A549 (cell line): ENCODE data around the gene LECT2. TPM values are rescaled to one million over a fixed set of nuclear protein-coding genes. Genes with fewer than 3 reads are reported as not detected.

Source experiments
- ATAC-seq, 2 experiments: fragments of 200-7000 bp in 1 of 2; fragments of >200 bp in 1 of 2; cut with Nextera tagmentation in 1 of 2; cut with Tn5 transposase in 1 of 2; 3 replicates each; pipeline versions ENCODE4 v1.8.0 to v1.9.1; 2018 to 2020; ENCODE audit warnings: mild to moderate bottlenecking in 1 of 2, moderate library complexity in 1 of 2
- CTCF ChIA-PET: fragments of 300-600 bp; sonication (Branson Sonifier 250); formaldehyde crosslinking; extraction: SDS; loops from one replicate; lab custom pipeline; 2021; ENCODE audit warnings: antibody characterized with exemption, inconsistent platforms; lab: Yijun Ruan, JAX
- POLR2A ChIA-PET: fragments of 350-600 bp; formaldehyde crosslinking; extraction: SDS; loops from one replicate; lab custom pipeline; 2021; ENCODE audit warnings: antibody characterized with exemption, inconsistent platforms; lab: Yijun Ruan, JAX
- DNase-seq, 2 experiments: peaks; one replicate each; pipeline versions ENCODE4 v3.0.0 to v3.0.0-alpha.2; 2011 to 2016; ENCODE audit warnings: low read depth in 1 of 2, low spot score in 1 of 2
- FAIRE-seq: peaks from 2 replicates; lab custom pipeline; 2011; peaks lifted over from hg19 to GRCh38; lab: Jason Lieb, UNC
- H3K27ac ChIP-seq, 2 experiments: fragments of >200 bp; sonication (Bioruptor Twin); formaldehyde crosslinking; 3 replicates each; pipeline ENCODE4 v1.5.1; 2016 to 2017
- H3K4me1 ChIP-seq: fragments of >200 bp; sonication (Bioruptor Twin); formaldehyde crosslinking; 3 replicates; pipeline ENCODE4 v1.6.1; 2016
- H3K4me2 ChIP-seq: fragments of >200 bp; sonication (Bioruptor Twin); formaldehyde crosslinking; 3 replicates; pipeline ENCODE4 v1.6.1; 2016
- H3K4me3 ChIP-seq: fragments of >200 bp; sonication (Bioruptor Twin); formaldehyde crosslinking; 3 replicates; pipeline ENCODE4 v1.5.1; 2016
- H3K9me3 ChIP-seq: fragments of >200 bp; sonication (Bioruptor Twin); formaldehyde crosslinking; 3 replicates; pipeline ENCODE4 v1.6.1; 2016
- CHD2 ChIP-seq: fragments of 150-350 bp; IDR thresholded peaks from 2 replicates; pipeline ENCODE4 v1.6.1; 2014; ENCODE audit warnings: low read length; ENCODE audit not compliant: partially characterized antibody
- EHMT2 ChIP-seq: fragments of 200-600 bp; sonication (generic); IDR thresholded peaks from 2 replicates; pipeline ENCODE4 v1.6.1; 2016; ENCODE audit warnings: antibody characterized with exemption, low read depth, mild to moderate bottlenecking, moderate library complexity
- ESRRA ChIP-seq: fragments of 150-350 bp; IDR thresholded peaks from 2 replicates; pipeline ENCODE4 v1.6.1; 2014; ENCODE audit warnings: mild to moderate bottlenecking, low read length, borderline replicate concordance
- FOSB ChIP-seq: fragments of 250-450 bp; sonication (Bioruptor Pico); IDR thresholded peaks from 2 replicates; pipeline ENCODE4 v1.5.0; 2020; ENCODE audit warnings: mild to moderate bottlenecking, moderate library complexity
- FOSL2 ChIP-seq, 2 experiments: fragments of 450-650 bp in 1 of 2; fragments of >200 bp in 1 of 2; sonication (Bioruptor Twin) in 1 of 2; formaldehyde crosslinking; IDR thresholded peaks; 2 replicates each; pipeline versions ENCODE4 v1.5.0 to v1.6.1; 2016 to 2020; ENCODE audit warnings: mild to moderate bottlenecking in 1 of 2, moderate library complexity in 1 of 2
- FOXS1 ChIP-seq: fragments of 250-450 bp; sonication (Bioruptor Pico); IDR thresholded peaks from 2 replicates; pipeline ENCODE4 v1.5.0; 2020; ENCODE audit warnings: mild to moderate bottlenecking, moderate library complexity
- GATA3 ChIP-seq: IDR thresholded peaks from 2 replicates; pipeline ENCODE4 v1.6.1; 2012; ENCODE audit warnings: borderline replicate concordance
- HOXA7 ChIP-seq: fragments of 250-450 bp; sonication (Bioruptor Pico); IDR thresholded peaks from 2 replicates; pipeline ENCODE4 v1.5.0; 2020; ENCODE audit warnings: mild to moderate bottlenecking, moderate library complexity
- JUN ChIP-seq, 2 experiments: fragments of >200 bp; sonication (Bioruptor Twin); formaldehyde crosslinking; IDR thresholded peaks; 2 replicates in 1 of 2; 3 replicates in 1 of 2; pipeline ENCODE4 v1.6.1; 2016 to 2017
- KDM1A ChIP-seq: fragments of 200-600 bp; sonication (generic); IDR thresholded peaks from 2 replicates; pipeline ENCODE4 v1.6.1; 2016; ENCODE audit warnings: low read depth, mild to moderate bottlenecking
- MAFK ChIP-seq: fragments of 450-650 bp; IDR thresholded peaks from 2 replicates; pipeline ENCODE4 v1.6.1; 2014; ENCODE audit not compliant: partially characterized antibody
- MAZ ChIP-seq: fragments of 150-350 bp; IDR thresholded peaks from 2 replicates; pipeline ENCODE4 v1.6.1; 2014; ENCODE audit warnings: antibody characterized with exemption, low read depth, low read length, borderline replicate concordance
- NFE2L2 ChIP-seq: fragments of 150-350 bp; conservative IDR thresholded peaks from 2 replicates; pipeline ENCODE4 v1.6.1; 2014; ENCODE audit warnings: low read length
- NPAS2 ChIP-seq: fragments of 250-450 bp; sonication (Bioruptor Pico); IDR thresholded peaks from 2 replicates; pipeline ENCODE4 v1.8.0; 2022; ENCODE audit warnings: mild to moderate bottlenecking, moderate library complexity, borderline replicate concordance
- NR3C1 ChIP-seq: fragments of >200 bp; sonication (Bioruptor Twin); formaldehyde crosslinking; IDR thresholded peaks from 3 replicates; pipeline ENCODE4 v1.6.1; 2017
- PHF8 ChIP-seq: fragments of 200-600 bp; sonication (generic); IDR thresholded peaks from 2 replicates; pipeline ENCODE4 v1.6.1; 2016; ENCODE audit warnings: low read depth, mild to moderate bottlenecking, antibody characterized with exemption, moderate library complexity, borderline replicate concordance
- POLR2A ChIP-seq: IDR thresholded peaks from 2 replicates; pipeline ENCODE4 v1.6.1; 2012; ENCODE audit warnings: mild to moderate bottlenecking, low read length
- SMC3 ChIP-seq: fragments of >200 bp; sonication (Bioruptor Twin); formaldehyde crosslinking; IDR thresholded peaks from 3 replicates; pipeline ENCODE4 v1.6.1; 2018; ENCODE audit warnings: inconsistent platforms
- TP53 ChIP-seq: fragments of 250-450 bp; sonication (Bioruptor Pico); IDR thresholded peaks from 2 replicates; pipeline ENCODE4 v1.5.0; 2021; ENCODE audit warnings: mild to moderate bottlenecking, moderate library complexity
- ZFP36 ChIP-seq: fragments of 450-650 bp; IDR thresholded peaks from 2 replicates; pipeline ENCODE4 v1.6.1; 2014; ENCODE audit warnings: borderline replicate concordance; ENCODE audit not compliant: partially characterized antibody
- ZNF302 ChIP-seq: fragments of 250-450 bp; sonication (Bioruptor Pico); IDR thresholded peaks from 2 replicates; pipeline ENCODE4 v1.9.0; 2021; ENCODE audit warnings: inconsistent platforms, mild to moderate bottlenecking, moderate library complexity
- ZSCAN20 ChIP-seq: fragments of 250-450 bp; sonication (Bioruptor Pico); IDR thresholded peaks from 2 replicates; pipeline ENCODE4 v1.8.0; 2022; ENCODE audit warnings: mild to moderate bottlenecking, moderate library complexity
- WGBS: methylation state at CpG from one replicate; pipeline ENCODE4 v1.1.6; 2017; ENCODE audit errors: missing lambda C conversion rate; 5-methylcytosine and 5-hydroxymethylcytosine counted together
- polyA plus RNA-seq, 4 experiments: library from polyadenylated mRNA; depleted of rRNA in 3 of 4; stranded (reverse); fragments of >200 nt; fragmentation: RNase III in 1 of 4; extraction: RNeasy Plus Mini Kit Qiagen cat#74134 plus additional on column Dnase treatment in 1 of 4; gene quantifications; 2 replicates in 3 of 4; 3 replicates in 1 of 4; pipeline ENCODE4 v1.2.3, GENCODE V29; 2011 to 2017
- TF ChIP-seq, protein P1 (sequence below): fragments of >200 bp; sonication (Bioruptor Twin); formaldehyde crosslinking; IDR thresholded peaks from 3 replicates; pipeline ENCODE4 v1.6.1; 2016
- TF ChIP-seq, protein P2 (sequence below): fragments of 250-450 bp; sonication (Bioruptor Pico); IDR thresholded peaks from 2 replicates; pipeline ENCODE4 v1.5.0; 2020; ENCODE audit warnings: low read depth, mild to moderate bottlenecking, moderate library complexity
- TF ChIP-seq, protein P3 (sequence below): fragments of 450-650 bp; IDR thresholded peaks from 2 replicates; pipeline ENCODE4 v1.6.1; 2014; ENCODE audit warnings: antibody characterized with exemption
- TF ChIP-seq, protein P4 (sequence below): IDR thresholded peaks from 2 replicates; pipeline ENCODE4 v1.6.1; 2012; ENCODE audit warnings: low read depth, borderline replicate concordance
- TF ChIP-seq, protein P5 (sequence below): fragments of >200 bp; sonication (Bioruptor Twin); formaldehyde crosslinking; IDR thresholded peaks from 3 replicates; pipeline ENCODE4 v1.5.1; 2016
- TF ChIP-seq, protein P6 (sequence below): IDR thresholded peaks from 2 replicates; pipeline ENCODE4 v1.6.1; 2012
- TF ChIP-seq, protein P7 (sequence below): fragments of 200-600 bp; sonication (generic); IDR thresholded peaks from 2 replicates; pipeline ENCODE4 v1.6.1; 2016; ENCODE audit warnings: antibody characterized with exemption, mild to moderate bottlenecking, moderate library complexity

Gene LECT2
- polyA plus RNA-seq, 2 of the 4 experiments (the other 2 are of a cell fraction), result not detected

DNA sequence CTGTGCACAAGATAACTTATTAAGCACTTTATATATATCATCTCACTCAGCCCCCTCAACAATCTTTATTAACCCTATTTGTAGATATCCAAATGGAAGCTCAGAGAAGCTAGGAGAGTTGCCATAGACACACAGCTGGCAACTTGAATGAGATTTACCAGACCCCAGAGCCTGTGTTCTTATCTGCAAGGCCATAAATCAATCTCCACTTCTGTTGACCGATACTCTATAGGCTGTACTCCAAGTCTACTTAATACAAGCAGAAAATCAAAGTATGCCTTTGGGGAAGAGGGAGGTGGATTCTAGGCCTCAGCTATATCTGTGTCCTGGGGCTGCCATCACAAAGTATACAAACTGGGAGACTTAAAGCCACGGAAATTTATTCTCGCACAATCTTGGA lies 53.1 kb downstream of the LECT2 start:
- TF ChIP-seq CHD2 (no peak), ZSCAN20 (CRISPR knock-in tag) (no peak), JUN (IDR thresholded peaks at IDR 0.05) (no peak), ESRRA (no peak), ZNF302 (CRISPR knock-in tag) (no peak), HOXA7 (CRISPR knock-in tag) (no peak), GATA3 (no peak), SMC3 (no peak), POLR2A (no peak), EHMT2 (no peak), NFE2L2 (no peak), KDM1A (no peak), FOSL2 (IDR thresholded peaks at IDR 0.05) (no peak), FOSL2 (CRISPR knock-in tag; IDR thresholded peaks at IDR 0.05) (no peak), TP53 (CRISPR knock-in tag) (no peak), MAZ (no peak), NR3C1 (no peak)
- TF ChIP-seq, protein P1, sequence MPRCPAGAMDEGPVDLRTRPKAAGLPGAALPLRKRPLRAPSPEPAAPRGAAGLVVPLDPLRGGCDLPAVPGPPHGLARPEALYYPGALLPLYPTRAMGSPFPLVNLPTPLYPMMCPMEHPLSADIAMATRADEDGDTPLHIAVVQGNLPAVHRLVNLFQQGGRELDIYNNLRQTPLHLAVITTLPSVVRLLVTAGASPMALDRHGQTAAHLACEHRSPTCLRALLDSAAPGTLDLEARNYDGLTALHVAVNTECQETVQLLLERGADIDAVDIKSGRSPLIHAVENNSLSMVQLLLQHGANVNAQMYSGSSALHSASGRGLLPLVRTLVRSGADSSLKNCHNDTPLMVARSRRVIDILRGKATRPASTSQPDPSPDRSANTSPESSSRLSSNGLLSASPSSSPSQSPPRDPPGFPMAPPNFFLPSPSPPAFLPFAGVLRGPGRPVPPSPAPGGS, result no peak
- TF ChIP-seq, protein P2, sequence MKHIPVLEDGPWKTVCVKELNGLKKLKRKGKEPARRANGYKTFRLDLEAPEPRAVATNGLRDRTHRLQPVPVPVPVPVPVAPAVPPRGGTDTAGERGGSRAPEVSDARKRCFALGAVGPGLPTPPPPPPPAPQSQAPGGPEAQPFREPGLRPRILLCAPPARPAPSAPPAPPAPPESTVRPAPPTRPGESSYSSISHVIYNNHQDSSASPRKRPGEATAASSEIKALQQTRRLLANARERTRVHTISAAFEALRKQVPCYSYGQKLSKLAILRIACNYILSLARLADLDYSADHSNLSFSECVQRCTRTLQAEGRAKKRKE, result no peak
- TF ChIP-seq, protein P3, sequence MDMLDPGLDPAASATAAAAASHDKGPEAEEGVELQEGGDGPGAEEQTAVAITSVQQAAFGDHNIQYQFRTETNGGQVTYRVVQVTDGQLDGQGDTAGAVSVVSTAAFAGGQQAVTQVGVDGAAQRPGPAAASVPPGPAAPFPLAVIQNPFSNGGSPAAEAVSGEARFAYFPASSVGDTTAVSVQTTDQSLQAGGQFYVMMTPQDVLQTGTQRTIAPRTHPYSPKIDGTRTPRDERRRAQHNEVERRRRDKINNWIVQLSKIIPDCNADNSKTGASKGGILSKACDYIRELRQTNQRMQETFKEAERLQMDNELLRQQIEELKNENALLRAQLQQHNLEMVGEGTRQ, result no peak
- TF ChIP-seq, protein P4, sequence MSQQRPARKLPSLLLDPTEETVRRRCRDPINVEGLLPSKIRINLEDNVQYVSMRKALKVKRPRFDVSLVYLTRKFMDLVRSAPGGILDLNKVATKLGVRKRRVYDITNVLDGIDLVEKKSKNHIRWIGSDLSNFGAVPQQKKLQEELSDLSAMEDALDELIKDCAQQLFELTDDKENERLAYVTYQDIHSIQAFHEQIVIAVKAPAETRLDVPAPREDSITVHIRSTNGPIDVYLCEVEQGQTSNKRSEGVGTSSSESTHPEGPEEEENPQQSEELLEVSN, result no peak
- ChIA-PET CTCF (interaction anchor here (0.5 to 3.7 kb wide), 5 partner anchors 9 to 156 kb away, joined by 3 to 15 read pairs (median 6); no protein-coding TSS in a partner anchor), POLR2A (no interaction called here)
- Histone ChIP-seq H3K27ac (no peak overlapping the region), H3K4me1 (no peaks in the 10 kb centered on the region), H3K4me2 (no peak overlapping the region), H3K4me3 (no peak overlapping the region), H3K9me3 (no peaks in the 10 kb centered on the region)
- 52% methylated on average over 3 of the region's 3 CpGs for WGBS
- no peak for DNase-seq
- ATAC-seq, result no peak
- FAIRE-seq, result no peak

DNA sequence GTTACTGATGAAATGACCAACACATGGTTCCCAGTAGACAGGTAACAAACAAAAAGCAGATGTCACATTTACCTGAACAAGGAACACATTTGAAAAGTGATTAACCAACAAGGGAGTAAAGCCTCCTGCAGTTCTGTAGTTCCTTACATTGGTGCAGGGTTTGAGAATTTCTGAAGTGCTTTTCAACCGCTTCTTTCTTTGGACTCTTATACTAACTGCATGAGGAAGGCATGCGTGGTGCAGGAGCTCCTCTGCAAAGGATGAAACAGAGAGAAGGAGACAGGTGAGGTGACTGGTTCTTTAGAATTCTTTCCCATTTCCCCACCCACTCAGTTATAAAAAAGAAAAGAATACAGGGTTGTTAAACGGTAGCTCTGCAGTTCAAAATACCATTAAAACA lies 54.5 kb downstream of the LECT2 start:
- ATAC-seq, result no peak
- H3K4me3 ChIP-seq, result no peak overlapping the region
- FAIRE-seq, result no peak
- TF ChIP-seq, protein P5, sequence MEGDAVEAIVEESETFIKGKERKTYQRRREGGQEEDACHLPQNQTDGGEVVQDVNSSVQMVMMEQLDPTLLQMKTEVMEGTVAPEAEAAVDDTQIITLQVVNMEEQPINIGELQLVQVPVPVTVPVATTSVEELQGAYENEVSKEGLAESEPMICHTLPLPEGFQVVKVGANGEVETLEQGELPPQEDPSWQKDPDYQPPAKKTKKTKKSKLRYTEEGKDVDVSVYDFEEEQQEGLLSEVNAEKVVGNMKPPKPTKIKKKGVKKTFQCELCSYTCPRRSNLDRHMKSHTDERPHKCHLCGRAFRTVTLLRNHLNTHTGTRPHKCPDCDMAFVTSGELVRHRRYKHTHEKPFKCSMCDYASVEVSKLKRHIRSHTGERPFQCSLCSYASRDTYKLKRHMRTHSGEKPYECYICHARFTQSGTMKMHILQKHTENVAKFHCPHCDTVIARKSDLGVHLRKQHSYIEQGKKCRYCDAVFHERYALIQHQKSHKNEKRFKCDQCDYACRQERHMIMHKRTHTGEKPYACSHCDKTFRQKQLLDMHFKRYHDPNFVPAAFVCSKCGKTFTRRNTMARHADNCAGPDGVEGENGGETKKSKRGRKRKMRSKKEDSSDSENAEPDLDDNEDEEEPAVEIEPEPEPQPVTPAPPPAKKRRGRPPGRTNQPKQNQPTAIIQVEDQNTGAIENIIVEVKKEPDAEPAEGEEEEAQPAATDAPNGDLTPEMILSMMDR, result no peak
- TF ChIP-seq FOSB (CRISPR knock-in tag), result no peak
- TF ChIP-seq, protein P4, result no peak
- no peak for TF ChIP-seq NPAS2 (CRISPR knock-in tag)
- no peak for TF ChIP-seq SMC3
- no peak for TF ChIP-seq ZFP36
- TF ChIP-seq FOXS1 (CRISPR knock-in tag), result no peak
- TF ChIP-seq, protein P6, sequence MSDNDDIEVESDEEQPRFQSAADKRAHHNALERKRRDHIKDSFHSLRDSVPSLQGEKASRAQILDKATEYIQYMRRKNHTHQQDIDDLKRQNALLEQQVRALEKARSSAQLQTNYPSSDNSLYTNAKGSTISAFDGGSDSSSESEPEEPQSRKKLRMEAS, result no peak
- no peak for TF ChIP-seq ZNF302 (CRISPR knock-in tag)
- TF ChIP-seq, protein P7, sequence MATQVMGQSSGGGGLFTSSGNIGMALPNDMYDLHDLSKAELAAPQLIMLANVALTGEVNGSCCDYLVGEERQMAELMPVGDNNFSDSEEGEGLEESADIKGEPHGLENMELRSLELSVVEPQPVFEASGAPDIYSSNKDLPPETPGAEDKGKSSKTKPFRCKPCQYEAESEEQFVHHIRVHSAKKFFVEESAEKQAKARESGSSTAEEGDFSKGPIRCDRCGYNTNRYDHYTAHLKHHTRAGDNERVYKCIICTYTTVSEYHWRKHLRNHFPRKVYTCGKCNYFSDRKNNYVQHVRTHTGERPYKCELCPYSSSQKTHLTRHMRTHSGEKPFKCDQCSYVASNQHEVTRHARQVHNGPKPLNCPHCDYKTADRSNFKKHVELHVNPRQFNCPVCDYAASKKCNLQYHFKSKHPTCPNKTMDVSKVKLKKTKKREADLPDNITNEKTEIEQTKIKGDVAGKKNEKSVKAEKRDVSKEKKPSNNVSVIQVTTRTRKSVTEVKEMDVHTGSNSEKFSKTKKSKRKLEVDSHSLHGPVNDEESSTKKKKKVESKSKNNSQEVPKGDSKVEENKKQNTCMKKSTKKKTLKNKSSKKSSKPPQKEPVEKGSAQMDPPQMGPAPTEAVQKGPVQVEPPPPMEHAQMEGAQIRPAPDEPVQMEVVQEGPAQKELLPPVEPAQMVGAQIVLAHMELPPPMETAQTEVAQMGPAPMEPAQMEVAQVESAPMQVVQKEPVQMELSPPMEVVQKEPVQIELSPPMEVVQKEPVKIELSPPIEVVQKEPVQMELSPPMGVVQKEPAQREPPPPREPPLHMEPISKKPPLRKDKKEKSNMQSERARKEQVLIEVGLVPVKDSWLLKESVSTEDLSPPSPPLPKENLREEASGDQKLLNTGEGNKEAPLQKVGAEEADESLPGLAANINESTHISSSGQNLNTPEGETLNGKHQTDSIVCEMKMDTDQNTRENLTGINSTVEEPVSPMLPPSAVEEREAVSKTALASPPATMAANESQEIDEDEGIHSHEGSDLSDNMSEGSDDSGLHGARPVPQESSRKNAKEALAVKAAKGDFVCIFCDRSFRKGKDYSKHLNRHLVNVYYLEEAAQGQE, result no peak
- TF ChIP-seq MAFK, result no peak
- TF ChIP-seq PHF8, result no peak
- DNase-seq, result no peak
- H3K4me2 ChIP-seq, result no peak overlapping the region
- ChIA-PET CTCF (interaction anchor here (0.7 to 3.7 kb wide), 5 partner anchors 9 to 467 kb away, joined by 3 to 15 read pairs (median 6); no protein-coding TSS in a partner anchor), POLR2A (no interaction called here)
- no peak overlapping the region for H3K27ac ChIP-seq
- 55% methylated on average over 3 of the region's 3 CpGs for WGBS
- no peaks in the 10 kb centered on the region for H3K9me3 ChIP-seq
- peaks cover 8% of the 10 kb centered on the region for H3K4me1 ChIP-seq
